Spleen (tissue), 7 donors: ENCODE results near the gene GLRA3.

Source experiments
- CTCF ChIP-seq, 11 experiments: fragments of 200-600 bp in 7 of 11; fragments of 450-650 bp in 4 of 11; sonication (generic) in 4 of 11; IDR thresholded peaks in 8 of 11; conservative IDR thresholded peaks in 3 of 11; 1 replicate in 7 of 11; 2 replicates in 4 of 11; pipeline versions ENCODE4 v1.4.0 to v1.8.0; 2016 to 2021; ENCODE audit warnings: antibody characterized with exemption in 11 of 11, inconsistent platforms in 4 of 11, mild to moderate bottlenecking in 1 of 11
- POLR2A ChIP-seq, 3 donors: fragments of 450-650 bp; IDR thresholded peaks; one replicate each; pipeline ENCODE4 v1.5.1; 2017; ENCODE audit warnings: antibody characterized with exemption in 3 of 3, mild to moderate bottlenecking in 1 of 3
- POLR2AphosphoS5 ChIP-seq, 3 donors: sonication (generic); formaldehyde crosslinking; IDR thresholded peaks; one replicate each; pipeline ENCODE4 v1.5.1; 2017; ENCODE audit warnings: antibody characterized with exemption in 3 of 3
- donor health status: DM: no; HTN: no; CAD: no; lungs with moderate emphysema.
- donor health status: DM: no; HTN: no; CAD: no.
- donor health status: DM: no; HTN: no; CAD: no.

GRCh38 chr4:174658246-174658645, 170.8 kb downstream of the GLRA3 start:
- TF ChIP-seq CTCF (IDR thresholded peaks at IDR 0.05 in 8 of 11, conservative IDR thresholded peaks at IDR 0.05 in 3 of 11), result no peak
- no peak for TF ChIP-seq POLR2A (IDR thresholded peaks at IDR 0.05)
- TF ChIP-seq POLR2AphosphoS5 (IDR thresholded peaks at IDR 0.05), result no peak
